Heart right ventricle (tissue), 16 donors: ENCODE data around the gene TMEM42. TPM values are rescaled to one million over a fixed set of nuclear protein-coding genes. Genes with fewer than 3 reads are reported as not detected.

Experiments used
- ATAC-seq, 8 donors: fragments of 200-7000 bp; cut with Tn5 transposase; one replicate each; pipeline ENCODE4 v1.9.1; 2020; ENCODE audit warnings: mild to moderate bottlenecking in 8 of 8, moderate library complexity in 8 of 8, moderate number of reproducible peaks in 1 of 8
- DNase-seq, 2 donors: peaks; one replicate each; pipeline ENCODE4 v3.0.0-alpha.2; 2020
- H3K27ac ChIP-seq, 10 donors: fragments of 200-600 bp; sonication (generic) in 2 of 10; one replicate each; pipeline versions ENCODE4 v1.5.0 to v1.8.0; 2020 to 2022; ENCODE audit warnings: mild to moderate bottlenecking in 3 of 10
- H3K27me3 ChIP-seq, 7 donors: fragments of 200-600 bp; one replicate each; pipeline ENCODE4 v1.8.0; 2021 to 2022; ENCODE audit warnings: mild to moderate bottlenecking in 2 of 7
- H3K36me3 ChIP-seq, 9 donors: fragments of 200-600 bp; sonication (generic) in 1 of 9; one replicate each; pipeline versions ENCODE4 v1.5.0 to v1.8.0; 2020 to 2022; ENCODE audit warnings: mild to moderate bottlenecking in 2 of 9
- H3K4me1 ChIP-seq, 9 donors: fragments of 200-600 bp; sonication (generic) in 1 of 9; one replicate each; pipeline versions ENCODE4 v1.5.0 to v1.8.0; 2020 to 2022; ENCODE audit warnings: mild to moderate bottlenecking in 4 of 9
- H3K4me3 ChIP-seq, 10 donors: fragments of 200-600 bp; sonication (generic) in 2 of 10; one replicate each; pipeline versions ENCODE4 v1.5.0 to v1.8.0; 2020 to 2022; ENCODE audit warnings: mild to moderate bottlenecking in 7 of 10, moderate library complexity in 2 of 10
- H3K9me3 ChIP-seq, 11 donors: fragments of 200-600 bp in 10 of 11; sonication (generic) in 2 of 11; one replicate each; pipeline versions ENCODE4 v1.5.0 to v1.8.0; 2013 to 2022; ENCODE audit warnings: mild to moderate bottlenecking in 2 of 11, control low read depth in 1 of 11, moderate library complexity in 1 of 11
- CTCF ChIP-seq, 9 donors: fragments of 200-600 bp; sonication (generic) in 2 of 9; IDR thresholded peaks; one replicate each; pipeline versions ENCODE4 v1.5.0 to v1.8.0; 2021 to 2022; ENCODE audit warnings: antibody characterized with exemption in 9 of 9, mild to moderate bottlenecking in 5 of 9, moderate library complexity in 1 of 9
- WGBS, 2 donors: extraction: QIAGEN DNeasy Blood & Tissue Kit; methylation state at CpG; one replicate each; pipeline ENCODE4 v1.1.7; 2013; ENCODE audit warnings: inconsistent platforms in 1 of 2; 5-methylcytosine and 5-hydroxymethylcytosine counted together
- intact Hi-C, 10 donors: fragments of 100-400 bp; cut with DNase I; formaldehyde crosslinking; loops; one replicate each; pipeline versions ENCODE4 v1.11.1 to v1.14.2; 2022
- polyA plus RNA-seq, 2 donors: library from polyadenylated mRNA; stranded (reverse); fragments of 200-250 nt; gene quantifications; one replicate each; pipeline ENCODE4 v1.2.3, GENCODE V29; 2013
- total RNA-seq, 10 donors: library from RNA; stranded (reverse); fragmentation: NEBNext Ultra II Directional in 3 of 10; extraction: Animal tissue kit (Norgen Biotek cat#: 25700) in 3 of 10; gene quantifications; one replicate each; pipeline versions ENCODE4 v1.2.1 to v1.2.4, GENCODE V29; 2021 to 2023
- donor health status: Arrhythmogenic right ventricular cardiomyopathy.
- donor health status: ischemic (EF 13 %, LVEDD 7.1; RV severe dilation, severe dysfunction).
- donor health status: healthy with polysubstance abuse.
- donor health status: DM: no; HTN: yes; CAD: no.
- donor health status: DM: no; HTN: no; CAD: no.
- donor health status: ischemic (EF 25% LVEDD 6.9; RV normal size, moderate dysfunction).
- donor health status: ischemic (EF 25% LVEDD 5.7; RV mildly dilated, moderate dysfunction).
- donor health status: healthy.
- donor health status: DM: yes; HTN: yes; CAD: no.
- donor health status: Ischemic cardiomyopathy.
- donor health status: ischemic (EF 35%, LVEDD 5.7; RV mildly dilated, moderate dysfunction).
- donor health status: nonischemic (EF 11% LVEDD 7.7; RV severe dilation, severe dysfunction).
- donor health status: DM: yes; HTN: yes; CAD: no.
- donor health status: PGD.
- donor health status: ischemic (EF 29% LVEDD 5.4; RV normal size, mild dysfunction).
- donor health status: nonischemic (EF 23%, LVEDD 6.1; RV moderate dilation, normal function).

The TMEM42 gene
- total and polyA plus RNA-seq, 12 donors: 8.4 to 18.7 (median 11.6) TPM

GRCh38 chr3:44907612-44908011 is 45.9 kb downstream of the TMEM42 start:
- Histone ChIP-seq H3K36me3 (no peaks in the 10 kb centered on the region), H3K4me1 (no peaks in the 10 kb centered on the region), H3K27me3 (peaks cover 0 to 10% (median 0%) of the 10 kb centered on the region in 7 donors), H3K4me3 (no peak overlapping the region), H3K9me3 (no peaks in the 10 kb centered on the region), H3K27ac (no peak overlapping the region)
- ATAC-seq (no peak), DNase-seq (no peak)
- intact Hi-C loops: no loop called here
- no peak for TF ChIP-seq CTCF (IDR thresholded peaks at IDR 0.05)
- WGBS, 2 donors: 64 to 70% methylated on average over 4 of the region's 4 CpGs

GRCh38 chr3:44909063-44909462 is 47.4 kb downstream of the TMEM42 start:
- Histone ChIP-seq H3K27me3 (peaks cover 0 to 10% (median 0%) of the 10 kb centered on the region in 7 donors), H3K36me3 (no peaks in the 10 kb centered on the region), H3K9me3 (no peaks in the 10 kb centered on the region), H3K4me1 (no peaks in the 10 kb centered on the region), H3K4me3 (no peak overlapping the region), H3K27ac (no peak overlapping the region)
- WGBS, 2 donors: 53 to 62% methylated on average over 2 of the region's 2 CpGs
- DNase-seq: no peak
- TF ChIP-seq CTCF (IDR thresholded peaks at IDR 0.05): no peak
- intact Hi-C loops: no loop called here
- no peak for ATAC-seq

GRCh38 chr3:44910693-44911092 is 49.0 kb downstream of the TMEM42 start:
- Histone ChIP-seq H3K27ac (no peak overlapping the region), H3K9me3 (no peaks in the 10 kb centered on the region), H3K4me3 (no peak overlapping the region), H3K4me1 (peaks cover 0 to 9% (median 3%) of the 10 kb centered on the region in 9 donors), H3K36me3 (no peaks in the 10 kb centered on the region), H3K27me3 (peaks cover 0 to 10% (median 0%) of the 10 kb centered on the region in 7 donors)
- TF ChIP-seq CTCF (IDR thresholded peaks at IDR 0.05): no peak
- no peak for DNase-seq
- 89 to 91% methylated on average over 3 of the region's 3 CpGs for WGBS, 2 donors
- ATAC-seq: no peak
- intact Hi-C loops: loop anchor here in 8 of 10 donors (5.0 kb wide), 2 partner anchors 373 to 378 kb away; no protein-coding TSS in a partner anchor

- ATAC-seq: peak in 7 of 8 donors; percentile 52 to 75 (median 66)
- peaks cover 0 to 21% (median 0%) of the 10 kb centered on the region in 9 donors for H3K36me3 ChIP-seq
- peaks cover 0 to 10% (median 0%) of the 10 kb centered on the region in 7 donors for H3K27me3 ChIP-seq
- TF ChIP-seq CTCF (IDR thresholded peaks at IDR 0.05): peak; percentile 62 to 85 (median 83)
- DNase-seq: peak; percentile 44 to 65
- H3K4me1 ChIP-seq: peaks cover 0 to 15% (median 7%) of the 10 kb centered on the region in 9 donors
- WGBS, 2 donors: 24% methylated on average over 4 of the region's 4 CpGs
- no peak overlapping the region for H3K27ac ChIP-seq
- no peaks in the 10 kb centered on the region for H3K9me3 ChIP-seq
- H3K4me3 ChIP-seq: no peak overlapping the region
- intact Hi-C loops: loop anchor here (2.0 to 5.0 kb wide), 3 partner anchors 377 to 382 kb away; no protein-coding TSS in a partner anchor
Measured at GRCh38 chr3:44913868-44914468, 52.3 kb downstream of the TMEM42 start.
